ENCODE data around the gene ANKDD1B. TPM values are rescaled to one million over a fixed set of nuclear protein-coding genes. Genes with fewer than 3 reads are reported as not detected.

Gene ANKDD1B
- polyA plus RNA-seq, 1 of the 3 experiments (the other 2 are of a cell fraction) = 0.12 TPM

GRCh38 chr5:75677607-75678006, 66.4 kb downstream of the ANKDD1B start:
- whole genome bisulfite sequencing (ENCODE audit: low lambda C conversion rate) = 74% methylated on average over 1 of the region's 1 CpG
- H3F3A ChIP-seq (replicated peaks; ENCODE audit: insufficient read depth) = peaks cover 4% of the 10 kb centered on the region
- ChIA-PET CTCF (interaction anchor here (0.6 to 2.4 kb wide), 2 partner anchors 13 to 441 kb away, joined by 3 to 6 read pairs; partner anchors contain the start of gene ANKRD31), POLR2A (no interaction called here)
- H3K9ac ChIP-seq = no peak overlapping the region
- H3K4me1 ChIP-seq (ENCODE audit: control insufficient read depth in 1 of 2, insufficient read depth in 2 of 2, low read depth in 1 of 2, low read length in 1 of 2) = peaks cover 5 to 28% of the 10 kb centered on the region in 2 experiments; a peak in 3 of 4 replicates
- no peak overlapping the region for H3K4me3 ChIP-seq (ENCODE audit: low read depth in 2 of 2, low read length in 1 of 2)
- H2AFZ ChIP-seq (ENCODE audit: low read depth) = no peak overlapping the region
- peak overlapping the region in 1 of 2 experiments; percentile 75; a peak in 2 of 4 replicates for H3K27ac ChIP-seq (ENCODE audit: low read depth in 2 of 2, low read length in 1 of 2)
- H3K4me2 ChIP-seq = no peak overlapping the region
- H3K36me3 ChIP-seq (replicated peaks in 1 of 2; ENCODE audit: control insufficient read depth in 1 of 2, insufficient read depth in 2 of 2, low read length in 1 of 2) = peaks cover 5 to 10% of the 10 kb centered on the region in 2 experiments
- H3K27me3 ChIP-seq (ENCODE audit: insufficient read depth) = no peaks in the 10 kb centered on the region
- no peaks in the 10 kb centered on the region for H3K9me2 ChIP-seq
- H3K79me2 ChIP-seq (ENCODE audit: insufficient read depth) = no peaks in the 10 kb centered on the region
- H3K9me3 ChIP-seq = no peaks in the 10 kb centered on the region
- H4K20me1 ChIP-seq (ENCODE audit: insufficient read depth) = no peaks in the 10 kb centered on the region
- no peak for DNase-seq
- TF ChIP-seq, protein P1, sequence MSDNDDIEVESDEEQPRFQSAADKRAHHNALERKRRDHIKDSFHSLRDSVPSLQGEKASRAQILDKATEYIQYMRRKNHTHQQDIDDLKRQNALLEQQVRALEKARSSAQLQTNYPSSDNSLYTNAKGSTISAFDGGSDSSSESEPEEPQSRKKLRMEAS (IDR thresholded peaks at IDR 0.05; ENCODE audit: low read depth) = no peak
- TF ChIP-seq PBX3 (IDR thresholded peaks at IDR 0.05) (no peak), GATA2 (CRISPR knock-in tag; IDR thresholded peaks at IDR 0.05) (no peak), MXI1 (IDR thresholded peaks at IDR 0.05; ENCODE audit: low read depth, low read length) (no peak), NRF1 (IDR thresholded peaks at IDR 0.05; ENCODE audit: low read depth, low read length) (no peak), FOSL2 (IDR thresholded peaks at IDR 0.05; ENCODE audit: borderline replicate concordance, low read depth) (no peak), FOXJ3 (CRISPR knock-in tag; IDR thresholded peaks at IDR 0.05) (no peak), SIN3A (IDR thresholded peaks at IDR 0.05; ENCODE audit: borderline replicate concordance, low read depth, low read length) (no peak), FOXM1 (IDR thresholded peaks at IDR 0.05; ENCODE audit: low read depth) (no peak), EZH2phosphoT487 (IDR thresholded peaks at IDR 0.05; ENCODE audit: borderline replicate concordance, low read depth) (no peak), RFX5 (IDR thresholded peaks at IDR 0.05; ENCODE audit: low read length) (no peak), EP300 (IDR thresholded peaks at IDR 0.05; ENCODE audit: borderline replicate concordance in 1 of 2, low read depth in 1 of 2, low read length in 1 of 2) (no peak), TAF1 (IDR thresholded peaks at IDR 0.05; ENCODE audit: borderline replicate concordance, low read depth, low read length) (no peak), RAD21 (IDR thresholded peaks at IDR 0.05; ENCODE audit: low read length) (no peak), CHD2 (IDR thresholded peaks at IDR 0.05; ENCODE audit: low read length, partially characterized antibody) (no peak), NFIC (IDR thresholded peaks at IDR 0.05; ENCODE audit: borderline replicate concordance) (no peak), TCF12 (IDR thresholded peaks at IDR 0.05) (no peak), RCOR1 (IDR thresholded peaks at IDR 0.05; ENCODE audit: low read length) (no peak)
- TF ChIP-seq, protein P2, sequence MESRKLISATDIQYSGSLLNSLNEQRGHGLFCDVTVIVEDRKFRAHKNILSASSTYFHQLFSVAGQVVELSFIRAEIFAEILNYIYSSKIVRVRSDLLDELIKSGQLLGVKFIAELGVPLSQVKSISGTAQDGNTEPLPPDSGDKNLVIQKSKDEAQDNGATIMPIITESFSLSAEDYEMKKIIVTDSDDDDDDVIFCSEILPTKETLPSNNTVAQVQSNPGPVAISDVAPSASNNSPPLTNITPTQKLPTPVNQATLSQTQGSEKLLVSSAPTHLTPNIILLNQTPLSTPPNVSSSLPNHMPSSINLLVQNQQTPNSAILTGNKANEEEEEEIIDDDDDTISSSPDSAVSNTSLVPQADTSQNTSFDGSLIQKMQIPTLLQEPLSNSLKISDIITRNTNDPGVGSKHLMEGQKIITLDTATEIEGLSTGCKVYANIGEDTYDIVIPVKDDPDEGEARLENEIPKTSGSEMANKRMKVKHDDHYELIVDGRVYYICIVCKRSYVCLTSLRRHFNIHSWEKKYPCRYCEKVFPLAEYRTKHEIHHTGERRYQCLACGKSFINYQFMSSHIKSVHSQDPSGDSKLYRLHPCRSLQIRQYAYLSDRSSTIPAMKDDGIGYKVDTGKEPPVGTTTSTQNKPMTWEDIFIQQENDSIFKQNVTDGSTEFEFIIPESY (IDR thresholded peaks at IDR 0.05; ENCODE audit: borderline replicate concordance, low read depth) = no peak
- TF ChIP-seq, protein P3, sequence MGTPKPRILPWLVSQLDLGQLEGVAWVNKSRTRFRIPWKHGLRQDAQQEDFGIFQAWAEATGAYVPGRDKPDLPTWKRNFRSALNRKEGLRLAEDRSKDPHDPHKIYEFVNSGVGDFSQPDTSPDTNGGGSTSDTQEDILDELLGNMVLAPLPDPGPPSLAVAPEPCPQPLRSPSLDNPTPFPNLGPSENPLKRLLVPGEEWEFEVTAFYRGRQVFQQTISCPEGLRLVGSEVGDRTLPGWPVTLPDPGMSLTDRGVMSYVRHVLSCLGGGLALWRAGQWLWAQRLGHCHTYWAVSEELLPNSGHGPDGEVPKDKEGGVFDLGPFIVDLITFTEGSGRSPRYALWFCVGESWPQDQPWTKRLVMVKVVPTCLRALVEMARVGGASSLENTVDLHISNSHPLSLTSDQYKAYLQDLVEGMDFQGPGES (IDR thresholded peaks at IDR 0.05; ENCODE audit: low read depth, low read length) = no peak

All from SK-N-SH (cell line).